ENCODE data around the gene ONECUT1.
"Not testable (repeated sequence)": the region's sequence is repeated elsewhere in the genome, so short reads cannot be mapped to it uniquely, and the experiment has no call there.

ONECUT1 gene

GRCh38 chr15:52790169-52790708 lies at the start of gene ONECUT1:
ONECUT1 (minus strand) TSS chr15:52790336; CDS start chr15:52789884, 452 bp downstream.
- DNase-seq (ENCODE audit: low read depth in 2 of 2) = peak in 1 of 2 donors; percentile 45

- DNase-seq (ENCODE audit: low read depth in 2 of 2) = no peak
Observed at GRCh38 chr15:52834379-52834778, 44.2 kb upstream of the ONECUT1 start.

DNA sequence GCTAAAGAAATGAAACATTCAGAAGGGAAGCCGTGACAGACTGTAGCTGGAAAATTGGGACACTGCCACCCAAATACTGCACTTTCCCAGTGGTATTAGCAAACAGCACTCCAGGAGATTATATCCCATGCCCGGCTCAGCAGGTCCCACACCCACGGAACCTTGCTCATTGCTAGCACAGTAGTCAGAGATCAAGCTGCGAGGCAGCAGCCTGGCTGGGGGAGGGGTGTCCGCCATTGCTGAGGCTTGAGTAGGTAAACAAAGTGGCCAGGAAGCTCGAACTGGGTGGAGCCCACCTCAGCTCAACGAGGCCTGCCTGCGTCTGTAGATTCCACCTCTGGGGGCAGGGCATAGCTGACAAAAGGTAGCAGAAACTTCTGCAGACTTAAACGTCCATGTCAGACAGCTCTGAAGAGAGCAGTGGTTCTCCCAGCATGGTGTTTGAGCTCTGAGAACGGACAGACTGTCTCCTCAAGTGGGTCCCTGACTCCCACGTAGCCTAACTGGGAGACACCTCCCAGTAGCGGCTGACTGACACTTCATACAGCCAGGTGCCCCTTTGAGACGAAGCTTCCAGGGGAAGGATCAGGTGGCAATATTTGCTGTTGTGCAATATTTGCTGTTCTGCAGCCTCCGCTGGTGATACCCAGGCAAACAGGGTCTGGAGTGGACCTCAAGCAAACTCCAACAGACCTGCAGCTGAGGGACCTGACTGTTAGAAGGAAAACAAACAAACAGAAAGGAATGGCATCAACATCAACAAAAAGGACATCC lies 34.2 kb upstream of the ONECUT1 start:
- DNase-seq (ENCODE audit: low read depth in 2 of 2) = not testable (repeated sequence)

DNA sequence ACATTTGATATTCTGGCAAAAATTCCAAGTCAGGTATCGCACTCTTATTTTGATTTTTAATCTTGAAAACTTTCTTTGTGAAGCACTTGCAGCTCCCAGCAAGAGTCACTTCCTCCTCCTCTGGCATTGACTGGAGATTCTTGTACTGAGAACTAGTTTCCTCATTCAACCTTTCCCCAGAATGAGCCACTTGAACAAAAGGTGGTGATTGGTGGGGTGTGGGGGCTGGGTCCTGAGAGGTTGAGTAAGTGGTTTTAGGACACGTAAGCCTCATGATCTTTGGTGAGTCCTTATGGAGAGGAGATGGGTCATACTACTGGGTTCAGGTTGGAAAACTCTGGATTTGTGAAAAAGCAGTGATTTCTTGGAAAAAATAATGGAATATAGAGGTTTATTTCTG lies 32.3 kb upstream of the ONECUT1 start:
- DNase-seq (ENCODE audit: low read depth in 2 of 2) = no peak

- no peak for DNase-seq (ENCODE audit: low read depth in 2 of 2)
Observed at GRCh38 chr15:52819253-52819652, 29.1 kb upstream of the ONECUT1 start.

GRCh38 chr15:52815899-52816298 lies 25.8 kb upstream of the ONECUT1 start:
- DNase-seq (ENCODE audit: low read depth in 2 of 2) = not testable (repeated sequence)

DNA sequence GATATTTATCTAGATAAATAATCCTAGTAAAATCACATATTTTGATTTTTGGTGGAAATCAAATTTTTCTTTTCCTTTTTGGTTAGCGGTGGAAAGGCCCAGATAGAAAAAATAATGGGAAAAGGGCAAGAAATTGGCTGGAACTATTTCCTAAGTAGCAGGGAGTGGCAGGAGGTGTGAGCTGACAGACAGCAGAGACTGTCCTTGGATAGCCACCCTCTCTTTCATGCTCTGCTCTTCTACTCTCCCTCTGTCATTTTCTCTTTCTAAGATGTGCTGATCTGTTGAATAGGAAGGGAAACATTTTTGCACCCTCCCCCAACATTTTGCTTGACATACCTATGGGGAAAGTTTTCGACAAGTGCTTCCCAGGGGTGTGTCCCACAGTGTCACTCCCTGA lies 18.9 kb upstream of the ONECUT1 start:
- DNase-seq (ENCODE audit: low read depth in 2 of 2) = no peak

DNA sequence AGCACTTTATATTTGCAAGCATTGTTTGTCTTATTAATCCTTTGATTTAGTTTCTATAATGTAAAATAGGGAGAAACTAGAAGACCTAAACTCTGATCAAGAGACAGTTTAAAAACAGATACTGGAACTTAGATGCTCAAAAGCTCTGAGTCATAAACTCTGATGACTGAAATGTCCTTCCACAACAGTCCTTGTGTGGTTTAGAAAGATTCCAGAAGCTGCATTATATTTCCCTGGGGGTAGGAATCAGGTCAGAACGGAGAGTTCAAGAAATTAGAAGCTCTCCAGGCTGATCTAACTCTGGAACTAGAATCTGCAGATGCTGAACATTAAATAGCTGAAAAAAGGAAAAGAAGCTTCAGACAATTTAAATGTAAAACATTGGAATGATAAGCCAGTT lies 18.3 kb upstream of the ONECUT1 start:
- DNase-seq (ENCODE audit: low read depth in 2 of 2) = no peak

- DNase-seq (ENCODE audit: low read depth in 2 of 2) = no peak
Observed at GRCh38 chr15:52806284-52806655, 16.1 kb upstream of the ONECUT1 start.

DNA sequence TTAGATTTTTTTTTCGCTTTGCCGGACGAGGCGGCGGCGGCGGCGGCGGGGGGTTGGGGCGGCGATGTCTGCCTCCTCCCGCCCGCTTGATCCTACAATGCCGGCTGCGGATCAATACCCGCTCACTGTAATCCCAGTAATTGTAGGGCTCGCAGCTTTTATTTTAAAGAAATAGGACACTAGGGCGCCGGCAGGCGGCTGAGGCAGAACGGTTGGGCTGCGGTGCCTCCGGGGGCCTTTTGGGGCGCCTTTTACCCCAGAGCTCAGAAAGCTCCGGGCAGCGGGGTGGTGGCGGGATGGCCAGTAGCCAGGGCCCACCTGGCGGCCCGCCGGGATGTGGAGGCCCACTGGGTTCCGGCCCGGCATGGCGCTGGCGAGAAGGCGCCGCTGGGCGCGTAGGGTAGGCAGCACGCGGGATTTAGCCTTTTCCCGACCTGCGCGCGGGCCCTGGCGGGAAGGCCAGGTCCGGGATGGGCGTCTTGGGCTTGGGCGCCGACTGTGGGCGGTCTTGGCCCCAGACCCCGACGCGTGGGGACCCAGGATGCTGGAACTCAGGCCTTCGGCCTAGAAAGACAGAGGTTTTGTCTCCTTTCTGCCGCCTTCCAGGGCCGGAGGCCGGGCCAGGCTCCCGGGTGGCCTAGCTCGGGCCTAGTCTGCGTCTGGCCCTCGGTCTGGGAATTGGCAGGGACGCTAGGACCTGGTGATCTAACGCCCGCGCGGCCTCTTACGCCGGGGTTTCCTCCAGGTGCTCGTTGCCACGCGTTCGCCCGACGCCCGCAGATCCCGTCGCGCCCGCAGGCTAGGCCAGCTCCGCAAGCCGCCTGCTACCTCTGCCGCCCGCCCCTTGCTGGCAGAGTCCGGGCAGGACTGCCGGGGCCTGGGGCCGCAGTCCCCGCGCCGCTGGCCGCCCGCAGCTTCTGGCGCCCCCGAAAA lies 15.5 kb upstream of the ONECUT1 start:
- DNase-seq (ENCODE audit: low read depth in 2 of 2) = peak in 1 of 2 donors; percentile 10

DNA sequence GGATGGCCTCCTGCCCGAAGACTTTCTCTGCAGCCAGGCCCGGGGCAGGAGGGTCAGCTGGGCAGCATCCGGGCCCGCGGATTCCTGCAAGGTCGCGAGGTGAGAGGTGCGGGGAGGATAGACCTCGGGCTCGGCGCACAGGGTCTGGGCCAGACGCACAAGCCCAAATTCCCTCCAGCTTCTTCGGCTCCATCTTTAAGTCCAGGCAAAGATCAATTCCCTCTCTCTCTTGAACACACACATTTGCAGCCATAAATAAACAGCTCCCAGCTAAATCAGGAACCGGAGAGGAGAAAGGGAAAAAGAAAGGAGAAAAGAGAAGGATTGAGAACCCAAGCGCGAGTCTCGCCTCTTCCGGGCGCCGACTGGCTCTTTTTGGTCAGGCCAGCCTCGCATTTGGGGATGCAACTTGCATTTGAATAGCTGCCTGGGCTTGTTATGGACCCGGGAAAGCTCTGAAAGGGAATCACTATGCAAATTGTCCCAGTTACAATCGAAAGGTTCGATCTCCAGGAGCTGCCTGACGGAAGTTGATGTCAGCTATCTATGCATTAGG lies 14.5 kb upstream of the ONECUT1 start:
- DNase-seq (ENCODE audit: low read depth in 2 of 2) = no peak

DNA sequence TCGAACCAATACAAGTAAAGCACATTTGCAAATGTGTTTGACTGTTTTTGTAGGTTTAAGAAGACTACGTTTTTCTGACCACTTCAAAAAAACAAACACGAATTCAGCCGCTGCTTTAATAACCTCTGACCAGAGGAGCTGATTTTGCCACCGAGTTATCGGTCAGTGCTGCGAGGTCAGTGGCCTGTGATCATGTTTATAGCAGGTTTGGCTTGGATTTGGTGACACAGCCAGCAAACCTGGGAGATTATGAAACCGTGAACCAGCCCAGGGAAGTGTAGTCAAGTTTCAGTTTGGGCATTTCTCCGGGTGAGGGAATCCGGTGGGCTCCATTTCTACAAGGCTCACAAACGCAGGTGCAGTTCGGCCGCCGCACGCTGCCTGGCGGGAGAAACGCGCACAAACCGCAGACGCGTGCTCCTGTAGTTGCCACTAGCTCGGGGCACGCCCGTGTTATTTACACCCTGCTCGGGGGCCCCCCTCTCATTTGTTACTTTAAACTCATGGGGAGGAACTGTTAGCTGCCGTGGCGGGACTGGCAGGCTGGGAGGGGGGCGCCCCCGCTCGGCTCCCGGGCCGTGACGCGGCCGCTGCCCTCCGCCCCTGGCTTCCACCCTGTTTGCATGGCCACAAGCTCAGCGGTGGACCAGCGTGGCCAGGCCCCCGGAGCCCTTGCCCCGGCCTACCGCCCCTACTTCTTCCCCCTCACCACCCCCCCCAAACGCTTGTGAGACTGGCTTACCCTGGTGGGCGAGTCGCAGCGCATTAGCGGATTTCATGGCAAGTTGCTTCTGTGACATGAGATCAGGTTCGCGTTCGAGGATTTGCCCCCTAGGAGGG lies 13.6 kb upstream of the ONECUT1 start:
- DNase-seq (ENCODE audit: low read depth in 2 of 2) = no peak

DNA sequence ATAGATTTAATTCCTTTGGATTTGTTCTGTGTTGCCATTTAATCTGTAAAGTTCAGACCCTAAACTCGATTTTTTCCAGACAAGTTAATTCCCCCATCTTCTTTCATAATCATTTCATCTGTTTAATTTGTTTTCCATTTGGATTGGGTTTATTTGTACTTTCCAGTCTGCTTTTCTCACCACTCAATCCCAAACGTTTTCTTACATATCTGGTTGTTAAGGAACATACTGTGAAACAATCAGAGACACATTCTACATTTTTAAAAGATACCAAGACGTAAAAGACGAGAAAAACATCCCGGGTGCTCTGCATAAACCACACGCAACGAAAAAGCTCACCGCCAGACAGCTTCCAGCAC lies 13.0 kb upstream of the ONECUT1 start:
- no peak for DNase-seq (ENCODE audit: low read depth in 2 of 2)

GRCh38 chr15:52802110-52802509 lies 12.0 kb upstream of the ONECUT1 start:
- no peak for DNase-seq (ENCODE audit: low read depth in 2 of 2)

DNA sequence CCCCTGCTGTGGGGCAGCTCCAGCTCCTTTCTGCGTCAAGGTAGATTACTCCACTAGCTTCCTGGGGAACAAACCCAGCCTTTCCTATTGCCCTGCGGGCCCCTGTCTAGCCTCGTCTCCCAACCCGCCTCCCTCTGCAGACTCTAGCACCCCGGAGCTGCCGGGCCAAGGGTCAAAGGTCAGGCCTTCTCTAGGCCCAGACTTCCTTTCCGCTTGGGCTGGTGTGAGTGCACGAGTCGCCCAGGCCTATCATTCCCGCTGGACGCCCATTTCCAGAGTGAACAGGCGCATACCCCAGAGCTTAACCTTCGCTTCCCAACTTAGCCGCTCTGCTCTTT lies 11.6 kb upstream of the ONECUT1 start:
- no peak for DNase-seq (ENCODE audit: low read depth in 2 of 2)

GRCh38 chr15:52800828-52801747 lies 11.0 kb upstream of the ONECUT1 start:
- no peak for DNase-seq (ENCODE audit: low read depth in 2 of 2)

DNA sequence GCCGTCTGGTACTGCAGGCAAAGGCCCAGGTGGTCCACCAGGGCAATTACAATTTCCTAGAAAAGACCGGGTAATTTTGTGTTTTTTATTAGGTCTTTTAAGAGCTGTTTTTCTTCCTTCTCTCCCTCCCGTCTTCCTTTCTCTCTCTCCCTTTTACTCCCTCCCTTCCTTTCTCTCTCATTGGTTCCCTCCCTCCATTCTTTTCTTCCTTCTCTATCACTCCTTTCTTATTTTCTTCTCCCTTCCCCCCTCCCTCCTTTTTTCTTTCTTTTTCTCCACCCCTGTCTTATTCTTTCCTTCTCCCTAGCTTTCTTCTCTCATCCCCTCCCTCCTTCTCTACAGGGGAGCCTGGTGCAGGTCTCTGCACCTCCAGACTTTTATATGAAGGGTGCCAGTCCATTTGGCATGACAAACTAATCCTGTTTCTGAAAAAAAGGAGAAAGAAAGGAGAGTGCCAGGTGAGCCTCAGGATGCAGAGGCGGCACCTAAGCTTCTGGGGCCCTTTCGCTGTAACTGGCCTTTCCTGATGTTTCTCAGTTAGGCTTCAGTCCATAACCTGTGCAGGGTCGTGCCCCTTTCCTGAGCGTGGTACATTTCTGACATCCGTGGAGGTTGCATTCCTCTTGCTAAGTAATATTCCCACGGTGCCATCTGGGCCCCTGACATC lies 9.1 kb upstream of the ONECUT1 start:
- DNase-seq (ENCODE audit: low read depth in 2 of 2) = no peak

DNA sequence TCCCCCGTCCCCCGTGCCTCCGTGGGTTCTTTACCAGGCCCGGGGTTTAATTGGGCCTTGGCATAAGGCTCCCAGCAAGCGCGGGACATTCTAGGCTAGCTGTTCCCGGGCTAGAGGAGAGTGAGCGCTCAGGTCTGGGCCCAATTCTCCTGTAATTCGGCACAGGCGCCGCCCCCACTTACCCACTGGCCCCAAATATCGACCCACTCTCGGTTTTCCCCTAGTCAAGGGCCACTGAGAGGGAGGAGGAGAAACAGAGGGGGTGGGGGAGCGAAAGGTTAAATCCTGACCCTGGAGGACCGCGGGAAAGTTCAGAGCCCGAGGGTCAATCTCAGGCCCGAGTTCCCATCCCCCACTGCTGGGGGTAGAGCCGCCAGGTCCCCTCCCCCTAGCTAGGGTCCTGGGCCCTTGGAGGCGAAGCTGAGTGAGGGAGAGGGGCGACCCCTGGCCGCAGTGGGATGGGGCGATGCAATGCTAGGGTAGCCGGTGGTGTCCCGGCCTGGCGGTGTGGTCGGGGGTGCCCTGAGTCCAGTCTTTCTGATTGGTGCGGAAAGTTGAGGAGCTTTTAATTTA lies 8.5 kb upstream of the ONECUT1 start:
- DNase-seq (ENCODE audit: low read depth in 2 of 2) = no peak

Measured in stimulated activated CD4-positive, alpha-beta T cell treated with anti-CD3 and anti-CD28 coated beads, Interleukin-4, amount 100 ng/mL, for 48 hours (primary cell).